Measurements from ENCODE around the gene FASN.

FASN gene

GRCh38 chr17:82037092-82037888 is 60.7 kb downstream of the FASN start, which contains the start of gene DCXR:
Gene DCXR (minus strand): TSS chr17:82037697. CDS start chr17:82037682, 15 bp downstream.
- peak; percentile 92 to 94 for DNase-seq

- no peak for DNase-seq
Observed at GRCh38 chr17:82036634-82037091, 61.4 kb downstream of the FASN start.

- no peak for DNase-seq
Observed at GRCh38 chr17:82035956-82036633, 61.9 kb downstream of the FASN start.

GRCh38 chr17:82035488-82035887 is 62.5 kb downstream of the FASN start:
- no peak for DNase-seq

GRCh38 chr17:82034371-82035011 is 63.5 kb downstream of the FASN start:
- DNase-seq = no peak

GRCh38 chr17:82033359-82034085 is 64.5 kb downstream of the FASN start:
- DNase-seq = no peak

- DNase-seq = no peak
Observed at GRCh38 chr17:82031885-82032627, 66.0 kb downstream of the FASN start.

GRCh38 chr17:82031303-82031884 is 66.6 kb downstream of the FASN start, which contains the start of gene RAC3:
Gene RAC3 (plus strand): TSS chr17:82031678. CDS start chr17:82031762, 84 bp downstream.
- no peak for DNase-seq

- peak; percentile 77 to 81 for DNase-seq
Observed at GRCh38 chr17:82030470-82031302, 67.3 kb downstream of the FASN start.

GRCh38 chr17:82029990-82030469 is 68.0 kb downstream of the FASN start:
- DNase-seq = no peak

GRCh38 chr17:82029391-82029790 is 68.6 kb downstream of the FASN start:
- DNase-seq = no peak

GRCh38 chr17:82028966-82029365 is 69.1 kb downstream of the FASN start:
- DNase-seq = no peak

All from stimulated activated CD4-positive, alpha-beta T cell treated with anti-CD3 and anti-CD28 coated beads, Interleukin-2, amount 100 ng/mL, for 48 hours (primary cell).